K562 (cell line): ENCODE data around the gene CENPQ. TPM values are rescaled to one million over a fixed set of nuclear protein-coding genes. Genes with fewer than 3 reads are reported as not detected.

Experiments used
- CTCF ChIP-seq, 3 experiments: IDR thresholded peaks in 2 of 3; conservative IDR thresholded peaks in 1 of 3; 2 replicates each; pipeline ENCODE4 v1.5.1; 2011 to 2012; ENCODE audit warnings: low read length in 3 of 3, mild to moderate bottlenecking in 3 of 3, control low read depth in 2 of 3, improper control_type of control experiment in 1 of 3, inconsistent platforms in 1 of 3, low read depth in 1 of 3, mixed read lengths in 1 of 3, moderate library complexity in 1 of 3; ENCODE audit not compliant: insufficient read depth in 2 of 3
- DPF2 ChIP-seq: fragments of 450-650 bp; IDR thresholded peaks from 2 replicates; pipeline ENCODE4 v1.6.1; 2016
- FOXM1 ChIP-seq, 2 experiments: fragments of 450-650 bp in 1 of 2; sonication (generic) in 1 of 2; formaldehyde crosslinking in 1 of 2; IDR thresholded peaks; 2 replicates each; pipeline versions ENCODE4 v1.6.1 to v1.9.0; 2017 to 2022; ENCODE audit warnings: low read depth in 2 of 2, mild to moderate bottlenecking in 2 of 2, missing genetic modification reagents in 1 of 2, moderate library complexity in 1 of 2
- FOXP1 ChIP-seq: sonication (generic); formaldehyde crosslinking; IDR thresholded peaks from 2 replicates; pipeline ENCODE4 v1.8.0; 2022; ENCODE audit warnings: mild to moderate bottlenecking, missing genetic modification reagents
- JUND ChIP-seq, 2 experiments: IDR thresholded peaks; 2 replicates in 1 of 2; 3 replicates in 1 of 2; pipeline ENCODE4 v1.6.1; 2011; ENCODE audit warnings: borderline replicate concordance in 2 of 2, low read depth in 2 of 2, low read length in 2 of 2, improper control_type of control experiment in 1 of 2, missing biosample characterization in 1 of 2, missing genetic modification characterization in 1 of 2, missing genetic modification reagents in 1 of 2
- MCM3 ChIP-seq: fragments of 450-650 bp; IDR thresholded peaks from 2 replicates; pipeline ENCODE4 v1.6.1; 2016
- MIER1 ChIP-seq: fragments of 450-650 bp; IDR thresholded peaks from 2 replicates; pipeline ENCODE4 v1.6.1; 2016; ENCODE audit warnings: antibody characterized with exemption, mild to moderate bottlenecking, low read depth
- RAD21 ChIP-seq, 2 experiments: fragments of 250-450 bp in 1 of 2; fragments of 450-650 bp in 1 of 2; sonication (Bioruptor Pico) in 1 of 2; formaldehyde crosslinking in 1 of 2; IDR thresholded peaks in 1 of 2; conservative IDR thresholded peaks in 1 of 2; 2 replicates each; pipeline versions ENCODE4 v1.4.0 to v1.8.0; 2020 to 2022; ENCODE audit warnings: mild to moderate bottlenecking in 2 of 2, moderate library complexity in 1 of 2
- REST ChIP-seq, 2 experiments: fragments of 450-650 bp; formaldehyde crosslinking in 1 of 2; IDR thresholded peaks; 2 replicates each; pipeline versions ENCODE4 v1.4.0 to v1.6.1; 2014 to 2020; ENCODE audit warnings: mild to moderate bottlenecking in 2 of 2, borderline replicate concordance in 1 of 2, low read depth in 1 of 2
- SMARCA4 ChIP-seq: fragments of 450-650 bp; IDR thresholded peaks from 2 replicates; pipeline ENCODE4 v1.6.1; 2016
- ZNF668 ChIP-seq: fragments of 250-450 bp; sonication (Bioruptor Pico); IDR thresholded peaks from 2 replicates; pipeline ENCODE4 v1.8.0; 2022; ENCODE audit warnings: mild to moderate bottlenecking, inconsistent platforms
- polyA plus RNA-seq, 8 experiments: library from polyadenylated mRNA; depleted of rRNA in 4 of 8; stranded (reverse) in 5 of 8; unstranded in 3 of 8; fragments of >200 nt; fragmentation: Nextera tagmentation in 2 of 8; fragmentation: Illumina TruSeq in 1 of 8; extraction: Ambion mirVana in 2 of 8; extraction: Trizol in 1 of 8; gene quantifications; 2 replicates each; pipeline versions ENCODE4 v1.2.1 to v1.2.3, GENCODE V29; 2011 to 2014; ENCODE audit warnings: inconsistent platforms in 1 of 8, missing spikeins in 1 of 8
- total RNA-seq, 7 experiments: library from RNA; depleted of rRNA in 6 of 7; stranded (reverse); fragments of >200 nt in 6 of 7; fragmentation: Illumina TruSeq in 2 of 7; extraction: Trizol in 2 of 7; gene quantifications; 2 replicates each; pipeline versions ENCODE4 v1.2.1 to v1.2.3, GENCODE V29; 2011 to 2021; ENCODE audit warnings: low replicate concordance in 1 of 7

Gene CENPQ
- total and polyA plus RNA-seq, 9 of the 15 experiments (the other 6 are each of a cell fraction or from before 2014, with no cell fraction given): 12.7 to 48.3 (median 26.4) TPM

- TF ChIP-seq REST (IDR thresholded peaks at IDR 0.05; ENCODE audit: borderline replicate concordance) (peak; percentile 93), REST (CRISPR knock-in tag; IDR thresholded peaks at IDR 0.05; ENCODE audit: low read depth) (no peak), JUND (IDR thresholded peaks at IDR 0.05; ENCODE audit: borderline replicate concordance, low read depth, low read length) (peak; percentile 27; the same call in 1 of the 2 replicates), JUND (tag; IDR thresholded peaks at IDR 0.05; ENCODE audit: borderline replicate concordance, low read depth, low read length) (no peak), FOXM1 (IDR thresholded peaks at IDR 0.05; ENCODE audit: low read depth) (peak; percentile 35), FOXM1 (CRISPR knock-in tag; IDR thresholded peaks at IDR 0.05; ENCODE audit: low read depth) (no peak), DPF2 (0 out of 2 replicates have a peak, but pooled peaks have one; percentile 41), SMARCA4 (0 out of 2 replicates have a peak, but pooled peaks have one; percentile 15), MCM3 (no peak), MIER1 (peak; percentile 58; the same call in 1 of the 2 replicates), CTCF (IDR thresholded peaks at IDR 0.05 in 2 of 3, conservative IDR thresholded peaks at IDR 0.05 in 1 of 3; ENCODE audit: insufficient read depth in 2 of 3, low read depth in 1 of 3, low read length in 3 of 3) (peak; percentile 79 to 100 (median 99)), FOXP1 (CRISPR knock-in tag) (no peak), ZNF668 (CRISPR knock-in tag) (no peak), RAD21 (CRISPR knock-in tag; conservative IDR thresholded peaks at IDR 0.05 in 1 of 2, IDR thresholded peaks at IDR 0.05 in 1 of 2) (peak; percentile 98 to 99)
Observed at GRCh38 chr6:49531774-49532569, 68.8 kb downstream of the CENPQ start (continued).
